ENCODE data around the gene STARD7.
A peak's percentile ranks its signal among the peaks of the same experiment; 100 is the strongest.

Gene STARD7

DNA sequence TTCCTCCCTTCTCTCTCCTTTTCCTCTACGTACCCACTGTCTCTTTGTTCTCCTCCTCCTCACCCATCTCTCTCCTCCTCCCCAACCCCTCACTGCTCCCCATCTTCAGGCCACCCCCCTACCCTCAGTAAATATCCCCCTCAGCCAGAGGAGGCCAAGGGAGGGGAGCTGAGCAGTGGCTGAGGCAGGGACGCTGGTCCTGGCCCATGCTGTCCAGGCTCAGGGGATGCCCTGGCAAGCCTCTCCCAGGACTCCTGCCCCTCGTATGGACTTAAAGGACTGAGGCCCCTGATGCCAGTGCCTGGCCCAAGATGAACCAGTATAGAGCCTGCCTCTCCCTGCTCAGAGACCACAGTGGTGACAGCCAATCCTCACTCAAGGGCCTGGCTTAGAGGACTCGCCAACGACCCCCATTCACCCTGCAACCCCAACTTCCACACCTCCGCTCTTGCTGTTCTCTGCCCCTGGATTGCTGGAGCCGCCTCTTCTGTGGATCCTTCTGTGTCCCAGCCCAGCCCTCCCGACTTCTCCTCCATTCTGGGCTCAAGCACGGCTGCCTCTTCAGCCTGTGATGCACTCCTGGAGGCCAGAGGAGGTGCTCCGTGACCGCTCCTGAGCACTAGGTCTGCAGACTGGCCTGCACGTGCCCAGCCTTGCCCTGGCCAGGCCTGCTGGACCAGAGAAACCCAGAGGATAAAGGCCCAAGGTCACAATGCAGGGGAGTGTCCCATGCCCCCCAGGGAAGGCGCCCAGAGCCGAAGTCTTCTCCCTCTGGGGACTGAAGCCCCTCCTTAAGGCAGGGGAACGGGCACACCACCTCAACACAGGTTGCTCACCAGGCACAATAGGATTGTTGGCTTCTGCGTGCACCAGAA is 53.9 kb downstream of the STARD7 start:
- Histone ChIP-seq H3K4me1 (ENCODE audit: insufficient read depth, low read length, poor library complexity, severe bottlenecking) (peaks cover 25% of the 10 kb centered on the region), H3K4me2 (ENCODE audit: low read depth, low read length, poor library complexity, severe bottlenecking) (no peak overlapping the region), H3K36me3 (ENCODE audit: insufficient read depth, low read length) (no peaks in the 10 kb centered on the region), H3K27me3 (ENCODE audit: insufficient read depth, low read length, poor library complexity, severe bottlenecking) (no peaks in the 10 kb centered on the region), H2AFZ (ENCODE audit: low read length) (no peak overlapping the region), H3K9ac (ENCODE audit: low read depth, low read length, poor library complexity, severe bottlenecking) (no peak overlapping the region), H3K79me2 (ENCODE audit: insufficient read depth, low read length) (no peaks in the 10 kb centered on the region), H3K4me3 (ENCODE audit: low read length, poor library complexity, severe bottlenecking) (no peak overlapping the region), H3K9me3 (ENCODE audit: insufficient read depth, low read depth, low read length) (no peaks in the 10 kb centered on the region), H3F3A (ENCODE audit: low read depth) (no peaks in the 10 kb centered on the region), H3K9me2 (replicated peaks; ENCODE audit: low read depth, low read length) (no peaks in the 10 kb centered on the region), H4K20me1 (ENCODE audit: insufficient read depth, low read length, poor library complexity, severe bottlenecking) (no peaks in the 10 kb centered on the region)
- TF ChIP-seq, protein P1, sequence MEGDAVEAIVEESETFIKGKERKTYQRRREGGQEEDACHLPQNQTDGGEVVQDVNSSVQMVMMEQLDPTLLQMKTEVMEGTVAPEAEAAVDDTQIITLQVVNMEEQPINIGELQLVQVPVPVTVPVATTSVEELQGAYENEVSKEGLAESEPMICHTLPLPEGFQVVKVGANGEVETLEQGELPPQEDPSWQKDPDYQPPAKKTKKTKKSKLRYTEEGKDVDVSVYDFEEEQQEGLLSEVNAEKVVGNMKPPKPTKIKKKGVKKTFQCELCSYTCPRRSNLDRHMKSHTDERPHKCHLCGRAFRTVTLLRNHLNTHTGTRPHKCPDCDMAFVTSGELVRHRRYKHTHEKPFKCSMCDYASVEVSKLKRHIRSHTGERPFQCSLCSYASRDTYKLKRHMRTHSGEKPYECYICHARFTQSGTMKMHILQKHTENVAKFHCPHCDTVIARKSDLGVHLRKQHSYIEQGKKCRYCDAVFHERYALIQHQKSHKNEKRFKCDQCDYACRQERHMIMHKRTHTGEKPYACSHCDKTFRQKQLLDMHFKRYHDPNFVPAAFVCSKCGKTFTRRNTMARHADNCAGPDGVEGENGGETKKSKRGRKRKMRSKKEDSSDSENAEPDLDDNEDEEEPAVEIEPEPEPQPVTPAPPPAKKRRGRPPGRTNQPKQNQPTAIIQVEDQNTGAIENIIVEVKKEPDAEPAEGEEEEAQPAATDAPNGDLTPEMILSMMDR (conservative IDR thresholded peaks at IDR 0.05; ENCODE audit: low read length): no peak
- TF ChIP-seq EZH2phosphoT487 (IDR thresholded peaks at IDR 0.05; ENCODE audit: borderline replicate concordance): no peak

DNA sequence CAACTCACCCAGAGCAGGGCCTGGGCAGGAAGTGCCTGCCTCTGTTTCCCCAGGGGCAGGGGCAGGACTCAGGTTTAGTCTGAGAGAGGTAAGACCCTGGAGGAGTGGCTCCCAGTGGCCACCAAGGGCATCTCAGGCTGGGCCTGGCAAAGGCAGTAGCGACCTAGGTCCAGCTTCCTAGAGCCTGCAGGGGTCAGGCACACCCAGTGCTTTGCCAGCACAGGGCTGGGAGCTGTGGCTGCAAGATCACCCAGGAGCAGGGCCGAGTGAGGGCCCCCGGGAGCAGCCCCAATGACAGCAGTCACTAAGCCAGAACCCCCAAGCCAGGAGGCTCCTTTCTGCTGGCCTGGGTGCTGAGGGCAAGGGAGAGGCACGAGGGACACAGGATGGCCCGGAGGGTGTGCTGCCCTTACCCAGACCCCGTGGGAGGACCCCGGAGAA is 54.6 kb downstream of the STARD7 start:
- Histone ChIP-seq H4K20me1 (ENCODE audit: insufficient read depth, low read length, poor library complexity, severe bottlenecking) (no peaks in the 10 kb centered on the region), H3K9me3 (ENCODE audit: insufficient read depth, low read depth, low read length) (no peaks in the 10 kb centered on the region), H3K4me2 (ENCODE audit: low read depth, low read length, poor library complexity, severe bottlenecking) (no peak overlapping the region), H2AFZ (ENCODE audit: low read length) (no peak overlapping the region), H3F3A (ENCODE audit: low read depth) (no peaks in the 10 kb centered on the region), H3K27me3 (ENCODE audit: insufficient read depth, low read length, poor library complexity, severe bottlenecking) (no peaks in the 10 kb centered on the region), H3K36me3 (ENCODE audit: insufficient read depth, low read length) (no peaks in the 10 kb centered on the region), H3K4me3 (ENCODE audit: low read length, poor library complexity, severe bottlenecking) (no peak overlapping the region), H3K9ac (ENCODE audit: low read depth, low read length, poor library complexity, severe bottlenecking) (no peak overlapping the region), H3K9me2 (replicated peaks; ENCODE audit: low read depth, low read length) (no peaks in the 10 kb centered on the region), H3K4me1 (ENCODE audit: insufficient read depth, low read length, poor library complexity, severe bottlenecking) (peaks cover 27% of the 10 kb centered on the region), H3K79me2 (ENCODE audit: insufficient read depth, low read length) (no peaks in the 10 kb centered on the region)
- TF ChIP-seq, protein P1 (conservative IDR thresholded peaks at IDR 0.05; ENCODE audit: low read length): peak; percentile 39
- no peak for TF ChIP-seq EZH2phosphoT487 (IDR thresholded peaks at IDR 0.05; ENCODE audit: borderline replicate concordance)

DNA sequence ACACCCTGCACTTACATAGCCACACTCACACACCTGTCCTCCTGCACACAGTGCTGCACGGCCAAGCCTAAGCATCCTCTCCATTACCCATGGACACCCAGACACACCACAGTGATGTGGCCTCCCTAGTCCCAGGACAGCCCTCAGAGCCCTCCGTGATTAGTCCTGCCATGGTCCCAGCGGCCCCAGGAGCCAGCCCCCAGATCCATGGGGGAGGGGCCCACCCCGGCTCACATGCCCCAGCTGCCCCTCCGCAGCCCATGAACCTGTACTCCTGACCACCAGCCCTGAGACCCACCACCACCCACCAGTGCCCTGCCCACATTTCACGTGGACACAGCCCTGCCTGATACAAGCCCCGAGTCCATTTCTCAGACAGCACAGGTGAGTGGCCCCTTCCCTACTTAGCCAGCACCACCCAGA is 55.3 kb downstream of the STARD7 start:
- no peaks in the 10 kb centered on the region for H3K79me2 ChIP-seq (ENCODE audit: insufficient read depth, low read length)
- H4K20me1 ChIP-seq (ENCODE audit: insufficient read depth, low read length, poor library complexity, severe bottlenecking): no peaks in the 10 kb centered on the region
- no peaks in the 10 kb centered on the region for H3K9me2 ChIP-seq (replicated peaks; ENCODE audit: low read depth, low read length)
- H3F3A ChIP-seq (ENCODE audit: low read depth): no peaks in the 10 kb centered on the region
- TF ChIP-seq, protein P1 (conservative IDR thresholded peaks at IDR 0.05; ENCODE audit: low read length): no peak
- no peak for TF ChIP-seq EZH2phosphoT487 (IDR thresholded peaks at IDR 0.05; ENCODE audit: borderline replicate concordance)
- H3K27me3 ChIP-seq (ENCODE audit: insufficient read depth, low read length, poor library complexity, severe bottlenecking): no peaks in the 10 kb centered on the region
- H3K4me1 ChIP-seq (ENCODE audit: insufficient read depth, low read length, poor library complexity, severe bottlenecking): peaks cover 34% of the 10 kb centered on the region
- no peak overlapping the region for H2AFZ ChIP-seq (ENCODE audit: low read length)
- no peaks in the 10 kb centered on the region for H3K36me3 ChIP-seq (ENCODE audit: insufficient read depth, low read length)
- no peak overlapping the region for H3K4me2 ChIP-seq (ENCODE audit: low read depth, low read length, poor library complexity, severe bottlenecking)
- H3K9me3 ChIP-seq (ENCODE audit: insufficient read depth, low read depth, low read length): no peaks in the 10 kb centered on the region
- no peak overlapping the region for H3K9ac ChIP-seq (ENCODE audit: low read depth, low read length, poor library complexity, severe bottlenecking)
- H3K4me3 ChIP-seq (ENCODE audit: low read length, poor library complexity, severe bottlenecking): no peak overlapping the region

All from Loucy (cell line).